ENCODE measurements around the gene SVIP.

Gene SVIP

DNA sequence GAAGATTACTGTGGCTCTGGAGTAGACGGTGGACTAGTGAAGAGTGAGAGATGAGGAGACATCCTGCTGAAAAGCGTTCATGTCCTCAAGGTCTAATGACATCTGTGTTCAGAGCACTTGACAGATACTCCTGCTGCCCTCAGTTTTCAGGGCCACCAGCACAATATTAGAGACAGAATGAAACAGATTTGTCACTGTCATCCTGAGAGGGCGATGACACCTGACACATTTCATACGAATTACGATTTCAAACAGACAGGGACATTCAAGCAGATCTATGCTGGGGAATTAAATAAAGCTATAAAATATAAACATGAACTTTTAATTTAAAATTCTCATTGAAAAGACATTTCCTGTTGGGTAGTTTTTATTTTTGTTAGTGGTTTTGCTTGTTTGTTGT lies 29.1 kb downstream of the SVIP start:
- Histone ChIP-seq H3K9ac (ENCODE audit: low read depth, low read length) (no peak overlapping the region), H3K4me3 (ENCODE audit: low read depth in 1 of 2, low read length in 2 of 2) (no peak overlapping the region), H4K20me1 (ENCODE audit: insufficient read depth, low read length) (no peaks in the 10 kb centered on the region), H3K79me2 (ENCODE audit: insufficient read depth, low read length) (no peaks in the 10 kb centered on the region), H3K27me3 (ENCODE audit: insufficient read depth, low read length, poor library complexity) (no peaks in the 10 kb centered on the region), H3K4me2 (ENCODE audit: insufficient read depth, low read length) (no peak overlapping the region), H3K36me3 (ENCODE audit: insufficient read depth, low read length) (no peaks in the 10 kb centered on the region), H3K9me3 (ENCODE audit: insufficient read depth, low read length, severe bottlenecking) (no peaks in the 10 kb centered on the region), H3K27ac (ENCODE audit: low read length) (no peak overlapping the region), H3K4me1 (ENCODE audit: insufficient read depth, low read length) (no peaks in the 10 kb centered on the region), H2AFZ (ENCODE audit: low read depth, low read length) (no peak overlapping the region)
- DNase-seq (no peak), ATAC-seq (ENCODE audit: insufficient read depth, low read depth) (no peak)
- TF ChIP-seq, protein P1, sequence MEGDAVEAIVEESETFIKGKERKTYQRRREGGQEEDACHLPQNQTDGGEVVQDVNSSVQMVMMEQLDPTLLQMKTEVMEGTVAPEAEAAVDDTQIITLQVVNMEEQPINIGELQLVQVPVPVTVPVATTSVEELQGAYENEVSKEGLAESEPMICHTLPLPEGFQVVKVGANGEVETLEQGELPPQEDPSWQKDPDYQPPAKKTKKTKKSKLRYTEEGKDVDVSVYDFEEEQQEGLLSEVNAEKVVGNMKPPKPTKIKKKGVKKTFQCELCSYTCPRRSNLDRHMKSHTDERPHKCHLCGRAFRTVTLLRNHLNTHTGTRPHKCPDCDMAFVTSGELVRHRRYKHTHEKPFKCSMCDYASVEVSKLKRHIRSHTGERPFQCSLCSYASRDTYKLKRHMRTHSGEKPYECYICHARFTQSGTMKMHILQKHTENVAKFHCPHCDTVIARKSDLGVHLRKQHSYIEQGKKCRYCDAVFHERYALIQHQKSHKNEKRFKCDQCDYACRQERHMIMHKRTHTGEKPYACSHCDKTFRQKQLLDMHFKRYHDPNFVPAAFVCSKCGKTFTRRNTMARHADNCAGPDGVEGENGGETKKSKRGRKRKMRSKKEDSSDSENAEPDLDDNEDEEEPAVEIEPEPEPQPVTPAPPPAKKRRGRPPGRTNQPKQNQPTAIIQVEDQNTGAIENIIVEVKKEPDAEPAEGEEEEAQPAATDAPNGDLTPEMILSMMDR (IDR thresholded peaks at IDR 0.05; ENCODE audit: borderline replicate concordance, extremely low read depth, low read length, poor library complexity, severe bottlenecking), result no peak
- TF ChIP-seq EZH2 (IDR thresholded peaks at IDR 0.05; ENCODE audit: borderline replicate concordance, low read depth, low read length, severe bottlenecking), result no peak

DNA sequence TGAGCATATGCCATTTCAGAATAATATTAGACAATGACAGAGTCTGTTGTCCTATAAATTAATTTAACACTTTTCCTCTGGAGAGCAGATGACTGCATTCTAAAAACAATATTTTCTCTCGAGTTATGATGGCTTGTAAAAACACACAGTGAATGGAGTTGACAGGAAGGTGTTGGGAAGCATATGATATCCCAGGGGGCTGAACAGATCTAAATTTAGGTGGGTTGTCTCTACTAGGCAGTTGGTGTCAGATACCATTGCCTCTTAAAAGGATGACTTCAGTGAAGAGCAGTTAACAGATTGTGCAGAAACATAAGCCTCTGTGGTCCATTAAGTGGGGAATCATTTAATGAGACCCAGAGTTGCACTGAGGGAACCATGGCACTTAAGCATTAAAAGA lies 30.7 kb downstream of the SVIP start:
- Histone ChIP-seq H3K27me3 (ENCODE audit: insufficient read depth, low read length, poor library complexity) (no peaks in the 10 kb centered on the region), H3K9me3 (ENCODE audit: insufficient read depth, low read length, severe bottlenecking) (no peaks in the 10 kb centered on the region), H3K4me2 (ENCODE audit: insufficient read depth, low read length) (no peak overlapping the region), H2AFZ (ENCODE audit: low read depth, low read length) (no peak overlapping the region), H3K79me2 (ENCODE audit: insufficient read depth, low read length) (no peaks in the 10 kb centered on the region), H3K4me1 (ENCODE audit: insufficient read depth, low read length) (no peaks in the 10 kb centered on the region), H3K4me3 (ENCODE audit: low read depth in 1 of 2, low read length in 2 of 2) (no peak overlapping the region), H3K36me3 (ENCODE audit: insufficient read depth, low read length) (no peaks in the 10 kb centered on the region), H3K9ac (ENCODE audit: low read depth, low read length) (no peak overlapping the region), H3K27ac (ENCODE audit: low read length) (no peak overlapping the region), H4K20me1 (ENCODE audit: insufficient read depth, low read length) (no peaks in the 10 kb centered on the region)
- no peak for DNase-seq
- ATAC-seq (ENCODE audit: insufficient read depth, low read depth), result no peak
- no peak for TF ChIP-seq EZH2 (IDR thresholded peaks at IDR 0.05; ENCODE audit: borderline replicate concordance, low read depth, low read length, severe bottlenecking)
- TF ChIP-seq, protein P1 (IDR thresholded peaks at IDR 0.05; ENCODE audit: borderline replicate concordance, extremely low read depth, low read length, poor library complexity, severe bottlenecking), result no peak

DNA sequence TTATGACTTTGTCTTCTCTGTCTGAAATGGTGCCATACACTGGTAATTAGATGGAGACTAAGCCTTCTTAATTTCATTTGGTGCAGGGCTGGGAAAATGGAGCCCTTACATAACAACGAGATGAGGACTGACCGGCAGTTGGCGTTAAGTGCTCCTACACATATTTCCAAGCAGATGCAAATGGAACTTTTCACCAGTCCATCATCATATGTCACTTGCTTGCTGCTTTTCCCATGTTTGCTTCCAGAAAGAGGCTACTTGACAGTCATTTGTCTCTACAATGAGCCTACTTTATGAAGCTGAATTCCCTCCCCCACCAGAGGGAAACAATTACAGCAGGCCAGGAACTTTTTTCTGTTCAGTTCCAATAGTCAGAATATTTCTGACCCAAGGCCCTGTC lies 32.6 kb downstream of the SVIP start:
- Histone ChIP-seq H2AFZ (ENCODE audit: low read depth, low read length) (no peak overlapping the region), H3K36me3 (ENCODE audit: insufficient read depth, low read length) (no peaks in the 10 kb centered on the region), H3K27ac (ENCODE audit: low read length) (no peak overlapping the region), H3K9ac (ENCODE audit: low read depth, low read length) (no peak overlapping the region), H3K4me2 (ENCODE audit: insufficient read depth, low read length) (no peak overlapping the region), H3K9me3 (ENCODE audit: insufficient read depth, low read length, severe bottlenecking) (no peaks in the 10 kb centered on the region), H4K20me1 (ENCODE audit: insufficient read depth, low read length) (no peaks in the 10 kb centered on the region), H3K4me3 (ENCODE audit: low read depth in 1 of 2, low read length in 2 of 2) (no peak overlapping the region), H3K27me3 (ENCODE audit: insufficient read depth, low read length, poor library complexity) (no peaks in the 10 kb centered on the region), H3K4me1 (ENCODE audit: insufficient read depth, low read length) (no peaks in the 10 kb centered on the region), H3K79me2 (ENCODE audit: insufficient read depth, low read length) (no peaks in the 10 kb centered on the region)
- DNase-seq (no peak), ATAC-seq (ENCODE audit: insufficient read depth, low read depth) (no peak)
- no peak for TF ChIP-seq EZH2 (IDR thresholded peaks at IDR 0.05; ENCODE audit: borderline replicate concordance, low read depth, low read length, severe bottlenecking)
- TF ChIP-seq, protein P1 (IDR thresholded peaks at IDR 0.05; ENCODE audit: borderline replicate concordance, extremely low read depth, low read length, poor library complexity, severe bottlenecking), result no peak

DNA sequence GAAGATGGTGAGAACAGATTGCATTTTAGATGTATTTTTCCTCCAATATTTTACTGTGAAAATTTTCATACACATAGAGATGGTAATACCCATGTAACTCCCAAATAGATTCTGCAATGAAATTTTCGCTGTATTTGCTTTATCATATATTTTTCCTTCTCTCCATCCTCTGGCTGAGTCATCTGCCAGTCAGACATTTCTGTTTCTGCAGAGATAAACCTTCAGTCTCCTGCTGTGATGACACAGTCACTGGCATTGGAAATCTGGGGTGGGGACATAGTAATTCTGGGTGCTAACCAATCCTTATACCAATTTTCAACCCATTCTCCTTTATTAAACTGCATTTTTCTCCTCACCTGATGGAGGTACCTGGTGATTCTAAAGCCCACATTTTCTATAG lies 33.7 kb downstream of the SVIP start:
- no peaks in the 10 kb centered on the region for H3K79me2 ChIP-seq (ENCODE audit: insufficient read depth, low read length)
- TF ChIP-seq, protein P1 (IDR thresholded peaks at IDR 0.05; ENCODE audit: borderline replicate concordance, extremely low read depth, low read length, poor library complexity, severe bottlenecking), result no peak
- TF ChIP-seq EZH2 (IDR thresholded peaks at IDR 0.05; ENCODE audit: borderline replicate concordance, low read depth, low read length, severe bottlenecking), result no peak
- H4K20me1 ChIP-seq (ENCODE audit: insufficient read depth, low read length), result no peaks in the 10 kb centered on the region
- DNase-seq (no peak), ATAC-seq (ENCODE audit: insufficient read depth, low read depth) (no peak)
- no peak overlapping the region for H3K9ac ChIP-seq (ENCODE audit: low read depth, low read length)
- H3K9me3 ChIP-seq (ENCODE audit: insufficient read depth, low read length, severe bottlenecking), result no peaks in the 10 kb centered on the region
- H3K4me3 ChIP-seq (ENCODE audit: low read depth in 1 of 2, low read length in 2 of 2), result no peak overlapping the region
- no peak overlapping the region for H2AFZ ChIP-seq (ENCODE audit: low read depth, low read length)
- no peak overlapping the region for H3K4me2 ChIP-seq (ENCODE audit: insufficient read depth, low read length)
- no peak overlapping the region for H3K27ac ChIP-seq (ENCODE audit: low read length)
- no peaks in the 10 kb centered on the region for H3K4me1 ChIP-seq (ENCODE audit: insufficient read depth, low read length)
- no peaks in the 10 kb centered on the region for H3K27me3 ChIP-seq (ENCODE audit: insufficient read depth, low read length, poor library complexity)
- H3K36me3 ChIP-seq (ENCODE audit: insufficient read depth, low read length), result no peaks in the 10 kb centered on the region

All from DND-41 (cell line).